Right ventricle myocardium superior (tissue), 1 donor: ENCODE results near the gene SEC22C. TPM values are rescaled to one million over a fixed set of nuclear protein-coding genes. Genes with fewer than 3 reads are reported as not detected.

Source experiments
- ATAC-seq: fragments of 200-7000 bp; cut with Tn5 transposase; one replicate; pipeline ENCODE4 v1.9.1; 2020; ENCODE audit warnings: mild to moderate bottlenecking; ENCODE audit not compliant: poor library complexity
- DNase-seq: peaks from one replicate; pipeline ENCODE4 v3.0.0-alpha.2; 2020
- intact Hi-C: fragments of 100-400 bp; cut with DNase I; formaldehyde crosslinking; loops from one replicate; pipeline ENCODE4 v1.11.2; 2022
- total RNA-seq: library from RNA; stranded (reverse); fragmentation: NEBNext Ultra II Directional; extraction: Animal tissue kit (Norgen Biotek cat#: 25700); gene quantifications from one replicate; pipeline ENCODE4 v1.2.1, GENCODE V29; 2021
- donor health status: DM: no; HTN: yes; CAD: no; lungs with severe emphysema.

Gene SEC22C
- total RNA-seq, 1 donor from 2014 or later, result 21.6 TPM

DNA sequence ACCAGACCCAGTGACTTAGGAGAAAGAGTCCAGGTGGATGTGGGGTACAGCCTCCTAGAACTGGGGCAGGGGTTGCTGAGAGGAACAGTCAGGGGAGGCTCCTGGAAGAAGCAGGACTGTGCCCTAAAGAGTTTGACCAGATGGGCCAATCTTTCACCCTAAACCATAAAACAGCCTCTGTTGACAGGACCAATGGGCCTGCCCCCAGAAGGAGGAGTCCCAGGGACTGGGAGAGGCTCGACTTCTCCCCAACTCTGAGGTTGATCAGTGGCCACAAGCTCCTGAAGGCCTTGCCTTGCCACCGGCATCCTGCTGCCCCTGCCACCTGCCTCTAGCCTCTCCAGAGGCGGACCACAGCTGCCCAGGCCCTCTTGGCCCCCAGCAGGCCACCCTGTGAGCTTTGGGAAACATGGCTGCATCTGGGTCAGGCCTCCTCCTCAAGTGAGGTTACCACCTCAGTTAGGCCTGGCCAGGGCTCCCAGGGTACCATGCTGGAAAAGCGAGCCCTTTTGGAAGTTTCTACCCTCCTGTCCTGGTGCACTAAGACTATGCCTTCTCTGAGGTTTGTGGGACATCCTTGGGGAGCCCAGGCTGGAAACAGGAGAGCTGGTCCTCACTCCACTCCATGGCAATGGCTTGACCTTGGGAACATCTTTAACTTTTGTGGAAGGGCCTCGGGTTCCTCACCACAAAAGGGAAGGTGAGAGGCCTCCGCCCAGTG lies 76.5 kb downstream of the SEC22C start:
- intact Hi-C loops, result no loop called here
- ATAC-seq (no peak), DNase-seq (no peak)

DNA sequence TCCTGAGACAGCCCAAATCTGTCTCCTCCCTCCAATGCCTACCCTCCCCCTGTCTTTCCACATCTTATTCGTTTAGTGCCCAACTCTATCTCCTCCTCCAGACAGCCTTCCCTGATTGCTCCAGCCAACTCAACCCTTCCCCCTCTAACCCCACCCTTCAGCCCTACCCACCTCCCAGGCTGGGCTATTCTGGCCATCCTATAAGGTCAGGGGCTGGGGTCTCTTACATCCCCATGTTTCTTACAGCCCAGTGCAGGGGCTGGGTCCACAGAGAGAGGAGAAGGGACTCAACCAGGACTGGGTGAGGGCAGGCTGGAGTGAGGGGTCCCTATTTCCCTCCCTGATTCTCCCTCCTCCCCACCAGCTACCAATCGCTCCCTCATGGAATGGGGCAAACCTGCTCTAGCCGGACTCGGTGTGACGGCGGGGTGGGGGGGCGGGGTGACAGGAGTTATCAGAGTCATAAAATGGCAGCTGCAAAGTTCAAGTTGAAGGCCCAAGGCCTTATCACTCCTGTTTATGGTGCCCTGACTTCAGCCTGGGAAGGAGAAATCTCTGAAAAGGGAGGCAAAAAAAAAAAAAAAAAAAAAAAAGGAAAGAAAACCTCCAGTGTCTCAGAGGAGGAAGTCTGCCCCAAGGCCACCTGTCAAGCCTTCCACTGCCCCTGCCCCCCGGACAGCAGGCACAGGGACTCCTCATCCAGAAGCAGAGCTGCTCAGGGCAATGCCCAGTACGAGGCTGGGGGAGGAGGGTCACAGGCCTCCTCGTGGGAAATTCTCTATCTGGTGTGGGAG lies 77.2 kb downstream of the SEC22C start:
- ATAC-seq (no peak), DNase-seq (no peak)

DNA sequence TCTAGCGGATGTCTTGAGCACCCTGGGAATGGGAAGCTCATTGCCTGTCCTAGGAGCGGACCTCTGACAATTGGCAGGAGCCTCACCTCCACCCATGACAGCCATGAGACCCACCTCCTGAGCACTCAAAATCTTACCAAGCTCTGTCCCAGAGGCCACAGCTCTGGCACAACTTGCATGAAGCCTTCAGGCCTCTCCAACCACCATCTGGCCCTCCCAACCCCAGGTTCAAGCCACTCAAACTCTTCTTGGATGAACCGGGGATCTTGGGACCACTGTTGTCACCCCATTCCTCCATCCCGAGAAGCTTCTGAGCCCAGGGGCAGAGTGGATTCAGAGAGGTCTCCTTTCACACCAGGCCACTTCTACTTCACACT lies 77.8 kb downstream of the SEC22C start:
- intact Hi-C loops, result loop anchor here (5.0 kb wide), 1 partner anchor 38 kb away; no protein-coding TSS in a partner anchor

More for the DNA sequence above, 77.2 kb downstream of the SEC22C start:
- intact Hi-C loops, result loop anchor here (5.0 kb wide), 1 partner anchor 38 kb away; no protein-coding TSS in a partner anchor

DNA sequence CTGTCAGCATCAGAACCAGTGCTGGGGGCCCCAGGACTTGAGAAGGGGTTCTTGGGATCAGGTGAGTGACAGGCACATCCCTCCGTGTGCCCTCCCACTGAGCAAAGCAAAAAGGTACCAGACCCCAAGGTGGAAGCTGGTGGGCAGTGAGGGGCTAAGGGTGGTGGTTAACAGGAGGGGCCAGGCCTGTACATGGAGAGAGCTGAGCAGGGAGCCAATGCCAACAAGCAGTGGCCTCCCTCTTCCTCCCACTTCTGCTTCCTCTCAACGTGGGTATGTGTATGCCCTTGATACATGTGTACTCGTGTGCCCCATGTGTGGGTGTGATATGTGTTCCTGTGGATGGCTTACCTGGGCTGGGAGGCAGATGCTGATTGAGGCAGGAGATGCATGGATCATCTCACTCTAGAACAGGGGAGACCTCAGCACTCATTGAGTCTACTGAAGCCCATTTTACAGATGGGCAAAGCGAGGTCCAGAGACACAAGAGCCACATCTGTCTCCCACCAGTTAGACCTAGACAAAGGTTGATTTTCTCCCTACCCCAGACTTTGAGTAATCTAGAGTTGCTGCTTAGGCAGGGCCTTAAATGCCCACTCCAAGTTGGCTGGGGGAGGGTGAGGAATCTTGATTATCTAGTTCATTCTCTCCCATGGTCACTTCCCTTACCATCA lies 78.4 kb downstream of the SEC22C start:
- ATAC-seq (no peak), DNase-seq (no peak)
- intact Hi-C loops, result loop anchor here (5.0 kb wide), 1 partner anchor 39 kb away; no protein-coding TSS in a partner anchor

More for the DNA sequence above, 77.8 kb downstream of the SEC22C start:
- DNase-seq (no peak), ATAC-seq (no peak)

DNA sequence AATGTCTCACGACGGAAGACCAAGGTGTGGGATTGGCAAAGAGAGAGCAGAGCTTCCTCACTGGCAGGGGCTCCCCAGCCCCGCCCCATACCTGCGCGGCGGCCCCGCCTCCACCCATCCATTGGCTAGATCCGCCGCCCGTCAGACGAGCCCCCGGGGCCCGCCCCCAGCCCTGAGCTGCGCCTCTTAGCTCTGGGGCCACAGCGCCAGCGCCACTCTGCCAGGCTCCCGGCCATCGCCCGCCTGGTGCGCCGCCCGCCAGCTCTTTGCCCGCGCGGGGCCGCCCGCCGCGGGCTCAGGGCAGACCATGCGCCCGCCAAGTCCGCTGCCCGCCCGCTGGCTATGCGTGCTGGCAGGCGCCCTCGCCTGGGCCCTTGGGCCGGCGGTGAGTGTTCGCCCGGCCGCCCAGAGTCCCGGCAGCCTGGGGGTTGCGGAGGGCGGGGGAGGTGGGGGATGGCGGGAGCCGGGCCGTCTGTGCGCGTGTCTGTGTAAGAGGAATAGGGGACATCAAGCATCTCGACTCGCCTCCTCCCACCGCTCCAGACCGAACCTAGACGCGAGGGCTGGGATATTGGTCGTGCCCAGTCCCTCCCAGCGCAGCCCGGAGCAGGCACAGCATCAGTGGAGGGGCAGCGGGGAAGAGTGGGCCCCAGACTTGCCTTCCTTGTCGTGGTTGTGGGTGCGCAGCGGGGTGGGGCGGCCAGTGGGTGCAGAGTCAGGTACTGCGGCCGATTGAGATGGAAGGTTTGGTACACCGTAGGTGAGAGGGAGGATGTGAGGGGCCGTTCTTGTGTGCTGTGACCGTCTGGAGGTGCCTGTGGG lies 79.1 kb downstream of the SEC22C start, which contains the start of gene VIPR1:
Gene VIPR1, plus strand, starts transcription at position 215 of the 822 bp plus-strand sequence. Its CDS starts 93 bp downstream, at position 308.
- peak; percentile 93 for ATAC-seq
- peak; percentile 85 for DNase-seq
- intact Hi-C loops, result loop anchor here (5.0 kb wide), 1 partner anchor 40 kb away; no protein-coding TSS in a partner anchor

DNA sequence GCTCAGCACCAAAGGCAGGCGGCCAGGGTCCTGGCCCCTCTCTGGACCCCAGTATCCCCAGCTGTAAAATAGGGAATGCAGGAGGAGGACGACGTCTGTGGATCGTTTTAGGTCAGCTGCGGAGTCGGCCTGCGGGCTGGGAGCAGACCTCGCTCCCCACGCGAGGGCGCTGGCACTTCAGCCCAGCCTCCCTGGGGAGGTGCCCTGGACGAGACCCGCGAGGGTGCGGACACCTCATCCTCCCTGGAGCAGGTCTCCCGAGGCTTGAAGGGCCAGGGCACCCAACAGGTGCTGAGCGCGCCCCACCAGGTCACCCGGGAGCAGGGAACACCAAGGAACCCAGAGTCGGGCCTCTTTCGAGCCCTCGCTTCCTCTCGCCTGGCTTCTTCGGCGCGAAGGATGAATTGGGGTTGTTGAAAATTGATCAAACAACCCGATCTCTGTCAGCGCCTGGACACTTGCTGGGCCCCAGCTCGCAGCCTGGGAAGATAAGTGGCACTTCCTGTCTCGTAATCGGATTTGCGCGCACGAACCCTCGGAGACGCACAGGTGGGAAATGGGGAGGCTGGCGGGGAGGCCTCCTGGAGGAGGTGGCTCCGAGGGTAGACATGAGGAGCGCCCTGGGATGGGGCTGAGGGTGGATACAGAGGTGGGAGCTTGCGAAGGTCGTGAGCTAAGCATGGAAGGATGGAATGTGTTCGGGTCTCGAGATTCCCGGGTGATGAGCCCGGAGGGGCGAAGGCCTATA lies 79.9 kb downstream of the SEC22C start:
- intact Hi-C loops, result loop anchor here (5.0 kb wide), 1 partner anchor 40 kb away; no protein-coding TSS in a partner anchor
- DNase-seq (peak; percentile 76), ATAC-seq (peak; percentile 90)

DNA sequence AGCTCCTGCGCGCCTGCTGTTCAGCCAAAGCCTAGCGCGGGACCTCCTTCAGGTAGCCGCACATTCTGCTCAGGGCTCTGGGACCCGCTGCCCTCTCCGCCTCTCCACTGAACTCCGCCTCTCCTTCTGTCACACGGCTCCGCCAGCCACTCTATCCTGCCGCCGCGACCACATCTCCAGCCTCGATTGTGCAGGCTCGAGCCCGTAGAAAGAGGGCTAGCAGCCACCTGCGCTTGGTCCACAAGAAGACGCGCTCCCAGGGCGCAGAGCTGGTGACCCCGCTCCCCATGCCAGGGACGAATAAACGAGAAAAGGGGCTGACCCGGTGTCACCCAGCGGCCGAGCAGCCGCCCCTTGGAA lies 80.5 kb downstream of the SEC22C start:
- DNase-seq (no peak), ATAC-seq (peak; percentile 1)

DNA sequence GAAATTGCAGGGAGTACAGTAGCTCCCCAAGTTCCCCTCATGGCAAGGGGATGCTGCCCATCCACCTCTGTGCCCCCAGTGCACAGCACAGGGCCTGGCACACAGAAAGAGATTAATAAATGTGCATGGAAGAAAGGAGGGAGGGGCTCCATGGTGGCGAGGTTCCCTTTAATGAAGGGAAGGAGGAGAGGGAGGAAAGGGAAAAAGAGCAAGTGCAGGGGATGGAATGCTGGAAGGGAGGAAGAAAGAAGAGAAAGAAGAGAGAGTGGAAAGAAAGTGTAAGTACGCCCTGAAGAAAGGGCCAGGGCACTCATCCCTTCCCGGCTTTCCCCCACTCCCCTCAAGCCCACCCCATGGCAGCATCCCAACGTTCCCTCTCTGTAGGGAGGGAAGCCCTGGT lies 80.9 kb downstream of the SEC22C start:
- DNase-seq (no peak), ATAC-seq (no peak)
- intact Hi-C loops, result loop anchor here (5.0 kb wide), 1 partner anchor 41 kb away; no protein-coding TSS in a partner anchor

More for the DNA sequence above, 80.5 kb downstream of the SEC22C start:
- intact Hi-C loops, result loop anchor here (5.0 kb wide), 1 partner anchor 41 kb away; no protein-coding TSS in a partner anchor

DNA sequence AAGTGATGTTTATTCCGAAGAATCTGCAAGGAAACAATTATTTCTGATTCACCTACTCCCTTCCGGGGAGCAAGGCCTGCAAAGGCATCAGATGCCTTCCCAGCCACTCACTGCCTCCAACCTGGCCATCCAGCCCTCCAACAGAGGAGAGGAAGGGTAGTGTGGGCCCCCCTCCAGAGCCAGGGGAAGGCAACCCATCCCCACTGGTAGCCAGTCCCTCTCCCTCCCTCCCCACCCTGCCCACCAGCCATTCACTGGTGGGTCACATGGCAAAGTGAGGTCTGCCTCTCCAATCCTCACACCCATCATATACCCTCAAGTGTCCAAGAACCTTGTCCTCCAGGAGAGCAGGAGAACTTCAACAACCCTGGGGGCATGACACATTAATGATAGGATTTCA lies 81.7 kb downstream of the SEC22C start:
- ATAC-seq (no peak), DNase-seq (no peak)
- intact Hi-C loops, result loop anchor here (5.0 kb wide), 1 partner anchor 42 kb away; no protein-coding TSS in a partner anchor

DNA sequence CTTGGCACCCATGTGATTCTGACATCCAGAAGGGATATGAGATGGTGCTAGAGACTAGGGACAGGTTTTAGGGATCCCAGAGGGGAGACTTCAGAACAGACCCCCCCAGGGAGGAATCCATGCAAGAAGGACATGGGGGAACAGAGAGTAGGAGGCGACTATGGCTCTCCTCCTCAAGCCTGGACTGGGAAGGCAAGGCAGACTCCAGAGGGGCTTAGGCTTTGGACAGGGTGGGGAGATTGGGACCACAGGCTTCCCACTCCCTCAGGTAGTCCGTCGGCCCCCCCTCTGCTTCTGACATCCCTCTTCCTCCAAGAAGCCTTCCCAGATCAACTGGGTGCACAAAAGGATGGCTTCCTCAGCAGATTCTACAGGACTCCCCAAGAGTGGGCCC lies 82.3 kb downstream of the SEC22C start:
- no peak for ATAC-seq
- intact Hi-C loops, result no loop called here
- DNase-seq, result no peak

DNA sequence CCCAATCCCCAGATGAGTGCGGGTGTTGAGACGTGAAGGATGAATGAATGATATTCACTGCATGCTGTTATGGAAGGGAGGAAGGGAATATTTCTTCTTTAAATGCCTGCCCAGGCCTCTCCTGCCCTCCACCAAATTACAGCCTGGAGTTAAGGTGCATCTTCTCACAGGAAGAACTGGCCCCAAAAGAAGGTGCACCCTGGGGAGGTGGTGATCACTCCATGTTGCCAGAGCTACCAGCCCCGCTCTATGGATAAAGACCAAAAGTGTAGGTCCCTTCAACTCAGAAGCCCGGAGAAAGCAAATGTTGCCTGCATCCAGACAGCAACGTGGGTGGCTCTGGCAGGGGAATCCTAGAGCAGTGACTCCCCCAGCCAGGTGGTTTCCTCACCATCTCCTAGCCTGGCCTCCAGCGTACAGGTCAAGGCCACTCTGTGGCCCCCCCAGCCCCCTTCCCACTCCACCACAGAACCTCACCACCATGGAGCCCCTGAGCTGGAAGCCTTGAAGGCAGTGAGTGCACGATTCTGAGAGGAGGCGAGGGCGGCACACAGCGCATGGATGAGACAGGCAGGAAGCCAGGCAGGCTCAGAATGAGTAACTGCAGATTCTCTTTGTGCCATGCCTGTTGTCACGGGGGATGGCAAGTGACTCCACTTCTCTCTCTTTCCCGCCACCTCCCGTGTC lies 82.8 kb downstream of the SEC22C start:
- intact Hi-C loops, result no loop called here
- no peak for ATAC-seq
- no peak for DNase-seq

DNA sequence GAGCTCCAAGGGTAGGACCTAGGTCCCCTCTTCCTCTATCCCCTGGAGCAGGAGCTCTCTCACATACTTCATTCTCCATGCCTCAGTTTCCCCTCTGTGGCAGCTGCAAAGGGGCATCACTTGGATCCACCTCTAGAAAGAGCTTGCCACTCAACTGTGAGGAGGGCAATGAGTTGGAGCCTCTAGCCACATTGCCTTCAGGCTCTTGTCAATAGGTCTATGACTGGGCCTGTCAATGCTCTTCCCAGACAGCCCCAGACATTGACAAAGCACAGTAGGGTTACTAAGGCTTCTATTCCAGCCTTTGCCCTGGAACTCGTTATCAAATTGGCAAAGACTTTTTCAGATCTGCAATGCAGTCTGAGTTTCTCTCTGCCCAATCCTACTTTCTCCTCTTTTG lies 83.7 kb downstream of the SEC22C start:
- intact Hi-C loops, result no loop called here

More for the DNA sequence above, 83.7 kb downstream of the SEC22C start:
- no peak for ATAC-seq
- no peak for DNase-seq

Other genes starting within 250 kb of the SEC22C start
- gene LYZL4, start 171.4 kb downstream of the SEC22C start, total RNA-seq, result not detected
- gene VIPR1, start 79.3 kb downstream of the SEC22C start, total RNA-seq, result 3.4 TPM
- gene SS18L2, start 8.9 kb upstream of the SEC22C start, total RNA-seq, result 9.1 TPM
- gene NKTR, start 18.7 kb upstream of the SEC22C start, total RNA-seq, result 21.6 TPM
- 82.3 TPM for gene ZBTB47, start 71.7 kb upstream of the SEC22C start, total RNA-seq
- gene KLHL40, start 103.6 kb upstream of the SEC22C start, total RNA-seq, result 0.11 TPM
- gene HHATL, start 120.8 kb upstream of the SEC22C start, total RNA-seq, result 486 TPM
- gene CCDC13, start 191.3 kb upstream of the SEC22C start, total RNA-seq, result 0.24 TPM
- gene HIGD1A, start 222.5 kb upstream of the SEC22C start, total RNA-seq, result 320 TPM
- gene ACKR2, start 227.5 kb upstream of the SEC22C start, total RNA-seq, result 0.43 TPM